Embryonic facial prominence (tissue), 1 donor: ENCODE results near the gene RUNDC3A.

Experiments
- DNase-seq: peaks from one replicate; pipeline ENCODE4 v3.0.0-alpha.2; 2016; ENCODE audit errors: extremely low spot score

Gene RUNDC3A

GRCh38 chr17:44308320-44308818 lies at the start of gene RUNDC3A:
Gene RUNDC3A (plus strand): TSS chr17:44308601. CDS start chr17:44308833, 232 bp downstream.
- DNase-seq = peak; percentile 80

- DNase-seq = no peak
These were observed 49.5 kb upstream of the RUNDC3A start for GRCh38 chr17:44258811-44259351.

DNA sequence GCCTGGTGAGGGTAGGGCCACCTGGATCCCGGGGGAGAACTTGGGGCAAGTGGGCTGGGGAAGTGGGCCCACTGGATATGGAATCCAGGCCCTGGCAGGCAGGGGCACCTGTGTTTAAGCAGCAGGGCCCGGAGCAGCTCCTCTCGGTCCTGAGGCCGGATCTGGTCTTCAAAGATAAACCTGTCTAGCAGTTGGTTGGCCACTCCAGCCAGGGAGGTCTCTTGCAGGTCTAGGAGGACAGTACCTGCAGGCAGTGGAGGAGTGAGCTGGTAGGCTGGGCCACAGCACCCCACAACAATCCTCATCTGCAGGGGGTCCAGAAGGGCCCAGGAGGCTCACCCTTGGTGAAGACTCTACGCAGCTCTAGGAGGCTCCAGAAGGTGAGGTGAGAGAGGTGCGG lies 48.1 kb upstream of the RUNDC3A start:
- DNase-seq = no peak

DNA sequence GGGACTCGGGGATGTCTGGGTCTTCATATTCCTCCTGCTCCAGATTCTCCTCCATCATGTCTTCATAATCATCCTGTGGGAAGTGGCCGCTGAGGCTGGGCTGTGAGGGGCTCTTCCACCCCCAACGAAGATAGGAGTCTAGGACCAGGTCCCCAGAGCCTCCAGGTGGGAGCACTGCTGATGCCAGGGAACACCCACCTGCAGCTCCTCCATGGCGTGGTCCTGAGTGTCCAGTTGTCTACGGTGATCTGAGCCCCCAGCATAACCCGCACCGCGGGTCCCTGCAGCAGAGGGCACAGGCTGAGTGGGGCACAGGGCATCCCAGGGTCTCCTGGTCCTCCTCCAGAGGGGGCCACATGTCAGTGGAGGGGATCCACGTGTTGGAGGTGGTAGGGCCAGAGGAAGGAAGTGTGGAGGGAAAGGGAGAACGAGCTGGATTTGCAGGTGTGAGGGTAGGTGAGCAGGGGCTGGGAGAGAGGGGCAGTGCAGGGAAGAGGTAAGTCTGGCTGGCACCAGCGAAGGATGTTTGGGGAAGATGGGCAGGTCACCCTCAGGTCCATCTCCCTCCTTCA lies 45.7 kb upstream of the RUNDC3A start:
- no peak for DNase-seq

GRCh38 chr17:44263345-44263902 lies 45.0 kb upstream of the RUNDC3A start:
- no peak for DNase-seq

DNA sequence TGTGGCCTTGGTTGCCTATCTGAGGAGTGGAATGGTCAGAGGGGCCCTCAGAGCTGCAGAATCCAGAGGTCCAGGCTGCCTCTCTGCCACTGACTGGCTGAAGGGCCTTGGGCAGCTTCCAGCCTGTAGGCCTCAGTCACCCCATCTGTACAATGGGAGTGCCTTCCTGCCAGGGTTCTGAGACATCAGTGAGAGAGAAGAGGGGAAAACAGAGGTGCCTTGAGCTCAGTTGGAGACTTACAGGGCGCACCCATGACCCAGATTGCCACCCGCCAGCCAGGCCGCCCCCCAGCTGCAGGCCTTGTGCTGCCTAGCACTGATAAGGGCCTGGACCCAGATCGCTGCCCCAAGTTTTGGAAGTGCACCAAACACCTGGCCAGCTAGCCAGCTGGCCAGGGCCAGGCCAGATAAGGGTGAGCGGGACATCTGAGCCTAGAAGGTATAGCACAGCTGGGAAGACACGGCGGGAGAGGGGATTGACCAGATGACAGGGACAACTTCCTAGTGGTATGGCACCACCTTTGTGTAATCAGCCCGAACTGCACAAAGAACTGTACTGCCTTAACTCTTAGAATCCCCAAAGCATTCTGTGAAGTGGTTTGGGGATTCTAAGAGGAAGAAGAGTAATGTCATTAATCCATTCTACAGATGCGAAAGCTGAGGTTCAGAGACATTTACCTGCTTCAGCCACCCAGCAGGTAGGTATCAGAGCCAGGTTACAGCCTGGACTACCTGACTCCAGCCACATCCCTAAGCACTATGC lies 41.8 kb upstream of the RUNDC3A start:
- no peak for DNase-seq

GRCh38 chr17:44267165-44267455 lies 41.3 kb upstream of the RUNDC3A start:
- DNase-seq = no peak

- DNase-seq = no peak
These were observed 40.4 kb upstream of the RUNDC3A start, which contains the start of gene SLC4A1 for GRCh38 chr17:44267818-44268490. Gene SLC4A1 (minus strand): TSS chr17:44268135. CDS start chr17:44262866, 5,269 bp downstream.

DNA sequence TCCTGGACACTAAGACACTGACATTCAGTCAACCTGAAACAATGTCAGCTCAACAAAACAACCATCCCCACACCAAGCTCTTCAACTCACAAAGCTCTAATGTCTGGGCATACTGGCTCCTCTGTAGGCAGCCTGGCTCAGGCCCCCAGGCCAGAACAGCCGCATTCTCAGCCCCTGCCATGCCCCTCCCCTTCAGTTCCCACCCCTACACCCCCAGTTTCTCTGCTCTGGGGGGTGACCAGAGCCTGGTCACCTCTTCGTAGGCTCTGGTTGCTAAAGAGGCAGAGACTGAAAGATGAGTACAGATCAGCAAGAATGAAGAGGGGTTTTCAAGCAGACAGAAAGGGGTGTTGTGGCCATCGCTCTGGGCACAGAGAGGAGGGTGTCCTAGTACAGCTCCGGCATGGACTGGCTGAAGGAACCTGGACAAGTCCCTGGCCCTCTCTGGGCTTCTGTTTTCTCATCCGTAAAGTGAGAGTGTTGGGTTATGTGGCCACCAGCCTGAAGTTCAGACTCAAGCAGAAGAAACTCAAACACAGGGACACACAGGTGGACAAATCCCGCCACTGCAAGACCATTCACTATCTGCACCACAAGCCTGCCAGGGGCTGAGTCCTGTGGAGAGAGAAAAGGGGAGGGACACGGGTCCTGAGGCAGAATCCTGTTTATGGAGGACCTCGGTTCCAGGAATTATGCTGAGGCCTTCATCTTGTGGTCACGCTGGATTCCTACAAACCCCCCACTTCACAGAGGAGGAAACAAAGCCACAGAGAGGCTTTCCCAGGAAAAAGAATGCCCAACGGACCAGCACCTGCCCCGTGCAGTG lies 39.5 kb upstream of the RUNDC3A start:
- DNase-seq = no peak

- DNase-seq = no peak
These were observed 38.7 kb upstream of the RUNDC3A start for GRCh38 chr17:44269535-44270240.

- DNase-seq = no peak
These were observed 36.0 kb upstream of the RUNDC3A start for GRCh38 chr17:44272321-44272951.

- no peak for DNase-seq
These were observed 35.4 kb upstream of the RUNDC3A start for GRCh38 chr17:44272954-44273353.

DNA sequence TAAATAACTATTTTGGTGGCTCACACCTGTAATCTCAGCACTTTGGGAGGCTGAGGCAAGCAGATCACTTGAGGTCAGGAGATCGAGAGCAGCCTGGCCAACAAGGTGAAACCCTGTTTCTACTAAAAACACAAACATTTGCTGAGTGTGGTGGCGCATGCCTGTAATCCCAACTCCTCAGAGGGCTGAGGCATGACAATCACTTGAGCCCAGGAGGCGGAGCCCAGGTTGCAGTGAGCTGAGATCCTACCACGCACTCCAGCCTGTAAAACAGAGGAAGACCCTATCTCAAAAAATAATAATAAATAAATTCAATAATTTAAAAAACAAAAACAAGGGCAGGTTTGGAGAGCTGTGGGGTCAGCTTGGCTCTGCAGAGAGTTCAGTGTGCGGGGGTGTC lies 34.8 kb upstream of the RUNDC3A start:
- DNase-seq = no peak

DNA sequence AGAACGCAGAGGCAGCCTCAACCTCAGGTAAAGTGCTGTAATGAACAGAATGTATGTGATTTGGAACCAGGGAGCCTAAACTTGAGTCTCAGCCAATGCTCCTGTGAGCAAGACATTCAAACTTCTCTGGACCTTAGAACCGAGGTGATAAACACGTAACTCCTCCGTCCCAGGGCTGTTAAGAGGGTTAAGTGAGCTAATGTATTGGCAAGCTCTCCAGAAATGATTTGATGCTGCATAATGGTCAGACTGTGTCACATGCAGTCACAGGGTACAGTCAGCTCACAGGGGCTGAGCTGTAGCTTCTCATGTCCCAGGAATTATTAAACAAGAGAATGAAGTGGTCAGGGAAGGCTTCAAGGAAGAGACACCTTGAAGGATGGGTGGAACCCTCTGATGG lies 30.4 kb upstream of the RUNDC3A start:
- no peak for DNase-seq

DNA sequence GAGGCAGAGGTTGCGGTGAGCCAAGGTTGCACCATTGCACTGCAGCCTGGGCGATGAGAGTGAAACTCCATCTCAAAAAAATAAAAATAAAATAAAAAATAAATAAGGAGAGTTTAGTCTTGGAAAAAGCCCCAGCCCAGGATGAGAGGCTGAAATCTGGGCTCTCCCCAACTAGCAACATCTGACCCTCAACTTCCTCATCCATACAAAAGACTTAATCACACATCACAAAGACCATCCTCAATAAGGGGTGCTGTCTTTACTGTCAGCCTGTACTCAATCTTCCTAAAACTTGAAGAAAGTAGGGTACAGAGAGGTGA lies 29.1 kb upstream of the RUNDC3A start:
- DNase-seq = no peak

- no peak for DNase-seq
These were observed 28.6 kb upstream of the RUNDC3A start for GRCh38 chr17:44279666-44280391.

- DNase-seq = no peak
These were observed 27.9 kb upstream of the RUNDC3A start for GRCh38 chr17:44280392-44280937.

DNA sequence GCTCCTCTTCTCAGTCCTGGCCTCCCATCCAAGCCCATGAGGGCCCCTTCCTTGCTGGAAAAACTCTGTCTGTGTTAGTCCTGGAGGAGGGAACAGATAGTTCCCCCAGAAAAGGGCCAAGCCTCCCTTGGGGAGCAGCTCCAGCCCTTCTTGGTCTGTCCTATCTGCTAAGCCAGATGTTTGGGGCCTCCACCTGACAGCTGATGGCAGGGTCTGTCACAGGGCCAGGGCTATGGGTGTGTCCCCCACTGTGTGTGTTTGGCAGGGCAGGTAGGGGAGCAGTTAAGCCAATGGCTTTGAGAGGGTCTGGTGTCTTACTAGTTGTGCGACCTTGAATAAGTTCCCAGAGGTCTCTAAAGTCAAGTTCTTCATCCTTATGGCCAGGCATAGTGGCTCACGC lies 26.8 kb upstream of the RUNDC3A start:
- DNase-seq = no peak

- no peak for DNase-seq
These were observed 26.1 kb upstream of the RUNDC3A start for GRCh38 chr17:44282264-44282663.
